ENCODE results near the gene OR2C1.

The OR2C1 gene

GRCh38 chr16:3355589-3355988 is at the start of gene OR2C1:
TSS of gene OR2C1 (plus strand) at chr16:3355889. CDS start at chr16:3355941, 52 bp downstream.
- no peak for DNase-seq (ENCODE audit: extremely low read depth in 1 of 2, low read depth in 1 of 2)

GRCh38 chr16:3306078-3306477 is 49.6 kb upstream of the OR2C1 start:
- DNase-seq (ENCODE audit: extremely low read depth in 1 of 2, low read depth in 1 of 2), result no peak

DNA sequence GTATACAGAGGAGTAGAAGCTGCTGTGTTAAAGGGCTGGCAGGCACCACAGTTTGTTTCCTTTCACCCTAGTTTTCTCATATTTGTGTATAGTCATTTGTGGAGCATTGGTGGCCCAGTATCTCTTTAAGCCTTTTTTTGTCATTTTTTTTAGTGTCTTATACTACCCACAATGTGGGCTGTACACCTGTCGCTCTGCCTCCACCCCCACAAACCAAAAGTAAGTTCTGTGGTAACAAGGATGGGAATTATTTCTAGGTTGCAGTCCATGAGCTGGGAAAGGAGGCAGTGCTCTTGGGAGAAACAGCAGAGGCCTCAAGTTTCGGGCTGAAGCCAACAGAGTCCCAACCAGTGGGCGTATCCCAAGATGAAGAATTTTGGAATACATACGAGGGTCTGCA is 44.2 kb upstream of the OR2C1 start:
- no peak for DNase-seq (ENCODE audit: extremely low read depth in 1 of 2, low read depth in 1 of 2)

- DNase-seq (ENCODE audit: extremely low read depth in 1 of 2, low read depth in 1 of 2), result no peak
These were observed 38.2 kb upstream of the OR2C1 start for GRCh38 chr16:3317315-3317999.

DNA sequence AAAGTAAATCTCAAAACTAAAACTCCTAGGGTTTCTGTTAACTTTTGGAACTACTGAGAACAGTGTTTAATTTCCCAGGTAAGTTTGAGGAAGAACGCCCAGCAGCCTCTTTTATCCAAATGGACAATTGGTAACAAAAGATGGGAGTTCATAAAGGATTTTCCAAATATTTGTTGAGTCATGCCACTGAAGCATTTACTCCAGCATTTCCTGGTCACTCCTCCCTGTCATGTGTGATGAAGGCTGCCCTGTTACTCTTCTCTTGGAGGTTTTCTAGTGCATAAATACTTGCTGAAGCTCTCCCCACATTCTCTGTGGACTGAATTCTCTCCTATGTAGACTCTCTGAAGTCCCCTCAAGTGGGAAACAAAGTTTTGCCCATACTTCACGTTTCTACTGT is 33.9 kb upstream of the OR2C1 start:
- DNase-seq (ENCODE audit: extremely low read depth in 1 of 2, low read depth in 1 of 2), result no peak

DNA sequence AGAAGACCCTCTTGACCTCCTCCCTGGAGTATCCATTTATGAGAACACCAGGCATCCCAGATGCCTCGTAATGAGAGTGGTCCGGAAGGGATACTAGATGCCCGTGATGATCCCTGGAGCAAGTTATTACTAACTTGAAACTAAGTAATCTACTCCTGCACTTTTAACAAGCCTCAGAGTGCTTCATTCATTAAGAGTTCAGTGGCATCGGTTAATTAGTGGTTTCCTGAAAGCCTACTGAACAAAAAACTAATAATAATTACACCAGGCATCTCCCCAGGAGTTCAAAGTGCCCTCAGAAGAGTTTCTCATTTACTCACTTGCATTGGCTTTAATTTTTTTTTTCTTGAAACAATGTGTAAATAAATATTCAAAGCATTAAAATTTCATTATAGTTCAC is 28.2 kb upstream of the OR2C1 start:
- no peak for DNase-seq (ENCODE audit: extremely low read depth in 1 of 2, low read depth in 1 of 2)

GRCh38 chr16:3328104-3328503 is 27.6 kb upstream of the OR2C1 start:
- no peak for DNase-seq (ENCODE audit: extremely low read depth in 1 of 2, low read depth in 1 of 2)

GRCh38 chr16:3328643-3329042 is 27.0 kb upstream of the OR2C1 start:
- no peak for DNase-seq (ENCODE audit: extremely low read depth in 1 of 2, low read depth in 1 of 2)

DNA sequence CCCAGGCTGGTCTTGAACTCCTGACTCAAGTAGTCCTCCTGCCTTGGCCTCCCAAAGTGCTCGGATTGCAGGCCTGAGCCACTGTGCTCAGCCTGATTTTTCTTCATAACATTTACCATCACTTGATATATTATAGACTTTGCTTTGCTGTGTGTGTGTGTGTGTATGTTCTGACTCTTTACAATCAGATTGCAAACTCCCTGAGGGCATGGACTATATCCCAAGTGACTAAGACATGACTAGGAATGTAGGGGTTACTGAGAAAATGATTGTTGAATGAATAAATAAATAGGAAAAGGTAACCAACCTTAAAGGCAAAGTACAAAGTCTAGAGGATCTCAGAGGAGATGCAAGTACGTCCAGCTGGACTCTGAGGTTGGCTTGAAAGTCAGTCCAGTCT is 9.6 kb upstream of the OR2C1 start:
- no peak for DNase-seq (ENCODE audit: extremely low read depth in 1 of 2, low read depth in 1 of 2)

- DNase-seq (ENCODE audit: extremely low read depth in 1 of 2, low read depth in 1 of 2), result no peak
These were observed 8.1 kb upstream of the OR2C1 start for GRCh38 chr16:3347586-3347985.

- DNase-seq (ENCODE audit: extremely low read depth in 1 of 2, low read depth in 1 of 2), result no peak
These were observed 7.0 kb upstream of the OR2C1 start for GRCh38 chr16:3348547-3349167.

GRCh38 chr16:3349175-3349574 is 6.5 kb upstream of the OR2C1 start:
- DNase-seq (ENCODE audit: extremely low read depth in 1 of 2, low read depth in 1 of 2), result no peak

DNA sequence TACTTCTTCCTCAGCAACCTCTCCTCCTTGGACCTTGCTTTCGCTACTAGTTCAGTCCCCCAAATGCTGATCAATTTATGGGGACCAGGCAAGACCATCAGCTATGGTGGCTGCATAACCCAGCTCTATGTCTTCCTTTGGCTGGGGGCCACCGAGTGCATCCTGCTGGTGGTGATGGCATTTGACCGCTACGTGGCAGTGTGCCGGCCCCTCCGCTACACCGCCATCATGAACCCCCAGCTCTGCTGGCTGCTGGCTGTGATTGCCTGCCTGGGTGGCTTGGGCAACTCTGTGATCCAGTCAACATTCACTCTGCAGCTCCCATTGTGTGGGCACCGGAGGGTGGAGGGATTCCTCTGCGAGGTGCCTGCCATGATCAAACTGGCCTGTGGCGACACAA is 429 bp downstream of the OR2C1 start:
- DNase-seq (ENCODE audit: extremely low read depth in 1 of 2, low read depth in 1 of 2), result no peak

DNA sequence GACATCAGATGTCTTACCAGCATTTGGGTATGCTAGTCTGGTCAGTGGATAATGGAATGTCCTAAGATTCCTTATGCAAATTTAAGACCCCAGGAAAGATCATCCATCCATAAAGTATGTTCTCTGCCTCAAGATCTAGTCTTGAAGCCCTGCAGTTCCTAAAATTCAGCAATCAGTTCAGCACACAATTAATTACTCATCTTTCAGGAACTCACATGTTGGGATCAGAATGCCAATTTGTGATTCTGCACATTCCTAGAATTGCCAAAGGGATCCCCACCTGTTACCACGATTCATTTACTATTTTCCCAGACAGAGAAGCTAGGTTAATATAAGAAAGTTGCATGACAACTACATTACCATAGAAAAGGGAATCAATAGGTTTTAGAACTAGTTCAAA is 3.2 kb downstream of the OR2C1 start:
- no peak for DNase-seq (ENCODE audit: extremely low read depth in 1 of 2, low read depth in 1 of 2)

GRCh38 chr16:3362931-3363330 is 7.2 kb downstream of the OR2C1 start:
- DNase-seq (ENCODE audit: extremely low read depth in 1 of 2, low read depth in 1 of 2), result no peak

- no peak for DNase-seq (ENCODE audit: extremely low read depth in 1 of 2, low read depth in 1 of 2)
These were observed 8.1 kb downstream of the OR2C1 start for GRCh38 chr16:3363793-3364192.

- peak; percentile 74 to 86 for DNase-seq (ENCODE audit: extremely low read depth in 1 of 2, low read depth in 1 of 2)
These were observed 9.2 kb downstream of the OR2C1 start for GRCh38 chr16:3364774-3365427.

- DNase-seq (ENCODE audit: extremely low read depth in 1 of 2, low read depth in 1 of 2), result no peak
These were observed 13.4 kb downstream of the OR2C1 start for GRCh38 chr16:3369073-3369472.

- no peak for DNase-seq (ENCODE audit: extremely low read depth in 1 of 2, low read depth in 1 of 2)
These were observed 20.0 kb downstream of the OR2C1 start for GRCh38 chr16:3375680-3376079.

DNA sequence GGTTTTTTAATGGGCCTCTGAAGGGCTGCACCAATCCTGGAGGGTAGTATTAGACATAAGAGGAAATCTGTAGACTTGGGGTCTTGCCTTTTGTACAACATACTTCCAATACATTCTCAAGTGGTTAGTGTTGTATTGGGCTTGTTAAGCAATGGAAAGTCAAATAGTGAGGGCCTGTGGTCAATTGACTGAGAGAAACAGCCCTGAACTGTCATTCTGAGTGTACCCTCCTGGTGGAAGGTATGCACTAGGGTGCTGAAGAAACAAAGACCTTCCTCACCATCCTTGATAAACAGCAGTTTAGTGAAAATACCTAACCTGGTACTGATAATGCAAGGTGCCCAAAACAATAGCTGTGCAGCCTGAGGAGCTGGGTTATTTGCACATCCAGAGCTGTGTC is 22.2 kb downstream of the OR2C1 start:
- DNase-seq (ENCODE audit: extremely low read depth in 1 of 2, low read depth in 1 of 2), result no peak

DNA sequence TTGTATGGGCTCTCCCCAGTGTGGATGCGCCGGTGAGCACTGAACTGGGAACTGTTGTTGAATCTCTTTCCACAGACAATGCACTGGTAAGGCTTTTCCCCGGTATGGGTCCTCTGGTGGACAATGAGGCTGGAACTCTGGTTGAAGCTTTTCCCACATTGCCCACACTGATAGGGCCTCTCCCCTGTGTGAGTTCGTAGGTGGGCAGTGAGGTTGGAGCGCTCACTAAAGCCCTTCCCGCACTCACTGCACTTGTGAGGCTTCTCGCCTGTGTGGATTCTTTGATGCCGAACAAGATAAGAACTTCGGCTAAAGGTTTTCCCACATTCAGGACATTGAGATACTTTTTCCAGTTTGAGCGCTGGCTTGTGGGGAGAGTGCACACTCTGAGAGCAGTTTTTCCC is 27.4 kb downstream of the OR2C1 start:
- no peak for DNase-seq (ENCODE audit: extremely low read depth in 1 of 2, low read depth in 1 of 2)

- DNase-seq (ENCODE audit: extremely low read depth in 1 of 2, low read depth in 1 of 2), result no peak
These were observed 32.6 kb downstream of the OR2C1 start for GRCh38 chr16:3388325-3388724.
